Inferior parietal cortex (tissue), 1 donor: ENCODE results near the gene MBD6.

Source experiments
- DNase-seq: peaks from one replicate; pipeline ENCODE4 v3.0.0-alpha.2; 2016; ENCODE audit errors: extremely low spot score

The MBD6 gene

GRCh38 chr12:57575771-57576612 lies 53.4 kb downstream of the MBD6 start:
- no peak for DNase-seq

GRCh38 chr12:57576613-57577160 lies 54.1 kb downstream of the MBD6 start:
- no peak for DNase-seq

GRCh38 chr12:57577981-57578758 lies 55.5 kb downstream of the MBD6 start:
- no peak for DNase-seq

- no peak for DNase-seq
These were observed 56.4 kb downstream of the MBD6 start for GRCh38 chr12:57579011-57579410.
